Activated CD8-positive, alpha-beta T cell treated with anti-CD3 and anti-CD28 coated beads for 36 hours (primary cell): Measurements from ENCODE around the gene CMTM4. TPM values are rescaled to one million over a fixed set of nuclear protein-coding genes. Genes with fewer than 3 reads are reported as not detected.

Source experiments
- ATAC-seq: fragments of 200-7000 bp; cut with Tn5 transposase; one replicate; pipeline ENCODE4 v1.10.0; 2021; ENCODE audit warnings: mild to moderate bottlenecking, moderate library complexity
- CTCF ChIA-PET: fragments of 350-600 bp; sonication (Branson Sonifier 250); formaldehyde crosslinking; loops from one replicate; lab custom pipeline; 2021; ENCODE audit warnings: antibody characterized with exemption; lab: Charles Lee
- POLR2A ChIA-PET: fragments of 350-600 bp; sonication (Branson Sonifier 250); formaldehyde crosslinking; loops from one replicate; lab custom pipeline; 2021; ENCODE audit warnings: antibody characterized with exemption; lab: Charles Lee
- DNase-seq: peaks from one replicate; pipeline ENCODE4 v3.0.0-alpha.2; 2020
- H3K27ac Mint-ChIP-seq: one replicate; pipeline ENCODE4 v1.8.0; 2021; ENCODE audit warnings: mild to moderate bottlenecking, mixed read lengths
- H3K27me3 Mint-ChIP-seq: one replicate; pipeline ENCODE4 v1.8.0; 2021; ENCODE audit warnings: mixed read lengths
- H3K36me3 Mint-ChIP-seq: one replicate; pipeline ENCODE4 v1.8.0; 2021; ENCODE audit warnings: low read depth, mixed read lengths
- H3K4me1 Mint-ChIP-seq: one replicate; pipeline ENCODE4 v1.8.0; 2021; ENCODE audit warnings: low read depth, mixed read lengths
- H3K4me3 Mint-ChIP-seq: one replicate; pipeline ENCODE4 v1.8.0; 2021; ENCODE audit warnings: mild to moderate bottlenecking, moderate library complexity, mixed read lengths
- H3K9me3 Mint-ChIP-seq: one replicate; pipeline ENCODE4 v1.8.0; 2021; ENCODE audit warnings: mixed read lengths
- CTCF ChIP-seq: fragments of 200-600 bp; IDR thresholded peaks from one replicate; pipeline ENCODE4 v1.8.0; 2022; ENCODE audit warnings: antibody characterized with exemption, mild to moderate bottlenecking
- intact Hi-C: fragments of 100-400 bp; cut with micrococcal nuclease; formaldehyde crosslinking; loops from one replicate; pipeline ENCODE4 v1.10.0; 2022
- total RNA-seq, 2 experiments: library from RNA; stranded (reverse); gene quantifications; one replicate each; pipeline ENCODE4 v1.2.3, GENCODE V29; 2021

Gene CMTM4
- total RNA-seq, 2 experiments from 2014 or later, result 3.2 to 3.5 TPM

- intact Hi-C loops, result no loop called here
- peaks cover 2% of the 10 kb centered on the region for H3K4me1 Mint-ChIP-seq
- no peak overlapping the region for H3K4me3 Mint-ChIP-seq
- DNase-seq (no peak), ATAC-seq (no peak)
- H3K27me3 Mint-ChIP-seq, result peaks cover 2% of the 10 kb centered on the region
- ChIA-PET CTCF (interaction anchor here (0.8 to 5.8 kb wide), 8 partner anchors 7 to 93 kb away, joined by 3 to 72 read pairs (median 4); partner anchors contain the start of gene DYNC1LI2), POLR2A (no interaction called here)
- H3K36me3 Mint-ChIP-seq, result no peaks in the 10 kb centered on the region
- no peak overlapping the region for H3K27ac Mint-ChIP-seq
- TF ChIP-seq CTCF, result no peak
- H3K9me3 Mint-ChIP-seq, result no peaks in the 10 kb centered on the region
Measured at GRCh38 chr16:66658143-66658859, 38.2 kb downstream of the CMTM4 start.

- intact Hi-C loops, result no loop called here
- peaks cover 2% of the 10 kb centered on the region for H3K27me3 Mint-ChIP-seq
- H3K9me3 Mint-ChIP-seq, result no peaks in the 10 kb centered on the region
- no peak for TF ChIP-seq CTCF
- no peak overlapping the region for H3K4me3 Mint-ChIP-seq
- H3K4me1 Mint-ChIP-seq, result peaks cover 9% of the 10 kb centered on the region
- CTCF ChIA-PET, result no interaction called here
- POLR2A ChIA-PET, result no interaction called here
- ATAC-seq (no peak), DNase-seq (no peak)
- H3K27ac Mint-ChIP-seq, result no peak overlapping the region
- no peaks in the 10 kb centered on the region for H3K36me3 Mint-ChIP-seq
Measured at GRCh38 chr16:66656547-66656946, 40.0 kb downstream of the CMTM4 start.

GRCh38 chr16:66653581-66654350, 42.8 kb downstream of the CMTM4 start:
- intact Hi-C loops, result no loop called here
- Mint-ChIP-seq H3K27me3 (peaks cover 2% of the 10 kb centered on the region), H3K27ac (no peak overlapping the region), H3K4me3 (no peak overlapping the region), H3K36me3 (no peaks in the 10 kb centered on the region), H3K4me1 (peaks cover 16% of the 10 kb centered on the region), H3K9me3 (no peaks in the 10 kb centered on the region)
- POLR2A ChIA-PET, result interaction anchor here (1.1 kb wide), 1 partner anchor 218 kb away, joined by 3 read pairs; no protein-coding TSS in a partner anchor
- CTCF ChIA-PET, result interaction anchor here (0.9 to 3.9 kb wide), 6 partner anchors 8 to 247 kb away, joined by 3 to 72 read pairs (median 4); no protein-coding TSS in a partner anchor
- TF ChIP-seq CTCF, result no peak
- DNase-seq, result no peak
- no peak for ATAC-seq

GRCh38 chr16:66652661-66653360, 43.7 kb downstream of the CMTM4 start:
- no peak overlapping the region for H3K27ac Mint-ChIP-seq
- H3K36me3 Mint-ChIP-seq, result no peaks in the 10 kb centered on the region
- H3K27me3 Mint-ChIP-seq, result no peaks in the 10 kb centered on the region
- DNase-seq (no peak), ATAC-seq (no peak)
- CTCF ChIA-PET, result interaction anchor here (0.9 to 3.9 kb wide), 9 partner anchors 9 to 246 kb away, joined by 3 to 72 read pairs (median 4); no protein-coding TSS in a partner anchor
- peaks cover 16% of the 10 kb centered on the region for H3K4me1 Mint-ChIP-seq
- no peak for TF ChIP-seq CTCF
- intact Hi-C loops, result no loop called here
- no peak overlapping the region for H3K4me3 Mint-ChIP-seq
- POLR2A ChIA-PET, result interaction anchor here (1.1 kb wide), 1 partner anchor 219 kb away, joined by 3 read pairs; no protein-coding TSS in a partner anchor
- no peaks in the 10 kb centered on the region for H3K9me3 Mint-ChIP-seq
